HG03280 (cell line): ENCODE data around the gene FAM3C.

ENCODE experiments used
- ATAC-seq: cut with Tn5 transposase; IDR thresholded peaks from one replicate; pipeline ENCODE4 v1.9.1; 2021; ENCODE audit warnings: mild to moderate bottlenecking, moderate library complexity; ENCODE audit not compliant: unreplicated experiment

Gene FAM3C

GRCh38 chr7:121303422-121304101, 92.5 kb downstream of the FAM3C start:
- no peak for ATAC-seq

- ATAC-seq = peak; percentile 92
Observed at GRCh38 chr7:121302214-121302745, 93.8 kb downstream of the FAM3C start.

- ATAC-seq = no peak
Observed at GRCh38 chr7:121301446-121302213, 94.5 kb downstream of the FAM3C start.

- ATAC-seq = no peak
Observed at GRCh38 chr7:121300685-121301420, 95.3 kb downstream of the FAM3C start.
